ENCODE measurements around the gene TREH. TPM values are rescaled to one million over a fixed set of nuclear protein-coding genes. Genes with fewer than 3 reads are reported as not detected.

The TREH gene
- polyA plus RNA-seq, 1 donor from 2014 or later, result 0.12 TPM

DNA sequence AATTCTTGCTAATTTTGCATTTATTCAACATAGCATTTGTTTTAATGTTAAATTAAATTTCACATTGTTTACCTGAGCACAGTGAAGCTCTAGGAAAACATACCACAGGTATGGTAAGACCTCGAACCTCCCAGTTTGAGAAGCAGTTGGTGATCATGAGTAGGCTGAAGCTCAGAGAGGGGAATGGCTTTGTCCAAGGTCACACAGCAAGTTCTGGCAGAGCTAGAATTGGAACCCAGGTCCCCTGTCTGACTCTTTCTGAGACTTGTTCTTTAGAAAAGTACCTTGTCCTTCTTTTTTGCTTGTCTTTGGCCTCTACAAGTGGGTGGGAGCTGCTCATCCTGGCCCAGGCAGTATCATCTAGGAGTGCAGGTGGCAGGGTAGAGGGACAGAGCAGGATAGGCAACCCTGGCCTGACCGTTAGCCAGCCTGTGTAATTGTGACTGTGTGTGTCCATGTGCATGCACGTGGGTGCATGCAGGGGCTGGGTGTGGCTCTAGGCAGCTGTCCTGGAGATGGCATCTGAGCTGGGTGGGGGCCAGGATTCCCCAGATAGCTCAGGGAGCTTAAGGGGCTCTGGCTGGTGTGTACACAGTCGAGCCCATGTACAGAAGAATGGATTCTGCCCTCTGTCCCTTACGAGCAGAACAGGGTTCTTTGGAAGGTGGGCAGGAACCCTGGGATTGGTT lies 50.4 kb downstream of the TREH start:
- no peaks in the 10 kb centered on the region for H3F3A ChIP-seq (ENCODE audit: insufficient read depth, low read length, poor library complexity, severe bottlenecking)
- H4K20me1 ChIP-seq (ENCODE audit: insufficient read depth), result no peaks in the 10 kb centered on the region
- peaks cover 7% of the 10 kb centered on the region for H3K36me3 ChIP-seq (ENCODE audit: insufficient read depth, low read length)
- H3K27me3 ChIP-seq (ENCODE audit: insufficient read depth, low read depth, low read length), result no peaks in the 10 kb centered on the region
- TF ChIP-seq, protein P1, sequence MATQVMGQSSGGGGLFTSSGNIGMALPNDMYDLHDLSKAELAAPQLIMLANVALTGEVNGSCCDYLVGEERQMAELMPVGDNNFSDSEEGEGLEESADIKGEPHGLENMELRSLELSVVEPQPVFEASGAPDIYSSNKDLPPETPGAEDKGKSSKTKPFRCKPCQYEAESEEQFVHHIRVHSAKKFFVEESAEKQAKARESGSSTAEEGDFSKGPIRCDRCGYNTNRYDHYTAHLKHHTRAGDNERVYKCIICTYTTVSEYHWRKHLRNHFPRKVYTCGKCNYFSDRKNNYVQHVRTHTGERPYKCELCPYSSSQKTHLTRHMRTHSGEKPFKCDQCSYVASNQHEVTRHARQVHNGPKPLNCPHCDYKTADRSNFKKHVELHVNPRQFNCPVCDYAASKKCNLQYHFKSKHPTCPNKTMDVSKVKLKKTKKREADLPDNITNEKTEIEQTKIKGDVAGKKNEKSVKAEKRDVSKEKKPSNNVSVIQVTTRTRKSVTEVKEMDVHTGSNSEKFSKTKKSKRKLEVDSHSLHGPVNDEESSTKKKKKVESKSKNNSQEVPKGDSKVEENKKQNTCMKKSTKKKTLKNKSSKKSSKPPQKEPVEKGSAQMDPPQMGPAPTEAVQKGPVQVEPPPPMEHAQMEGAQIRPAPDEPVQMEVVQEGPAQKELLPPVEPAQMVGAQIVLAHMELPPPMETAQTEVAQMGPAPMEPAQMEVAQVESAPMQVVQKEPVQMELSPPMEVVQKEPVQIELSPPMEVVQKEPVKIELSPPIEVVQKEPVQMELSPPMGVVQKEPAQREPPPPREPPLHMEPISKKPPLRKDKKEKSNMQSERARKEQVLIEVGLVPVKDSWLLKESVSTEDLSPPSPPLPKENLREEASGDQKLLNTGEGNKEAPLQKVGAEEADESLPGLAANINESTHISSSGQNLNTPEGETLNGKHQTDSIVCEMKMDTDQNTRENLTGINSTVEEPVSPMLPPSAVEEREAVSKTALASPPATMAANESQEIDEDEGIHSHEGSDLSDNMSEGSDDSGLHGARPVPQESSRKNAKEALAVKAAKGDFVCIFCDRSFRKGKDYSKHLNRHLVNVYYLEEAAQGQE (IDR thresholded peaks at IDR 0.05; ENCODE audit: borderline replicate concordance), result no peak
- TF ChIP-seq SMC3 (conservative IDR thresholded peaks at IDR 0.05; ENCODE audit: poor library complexity), result no peak
- TF ChIP-seq, protein P2, sequence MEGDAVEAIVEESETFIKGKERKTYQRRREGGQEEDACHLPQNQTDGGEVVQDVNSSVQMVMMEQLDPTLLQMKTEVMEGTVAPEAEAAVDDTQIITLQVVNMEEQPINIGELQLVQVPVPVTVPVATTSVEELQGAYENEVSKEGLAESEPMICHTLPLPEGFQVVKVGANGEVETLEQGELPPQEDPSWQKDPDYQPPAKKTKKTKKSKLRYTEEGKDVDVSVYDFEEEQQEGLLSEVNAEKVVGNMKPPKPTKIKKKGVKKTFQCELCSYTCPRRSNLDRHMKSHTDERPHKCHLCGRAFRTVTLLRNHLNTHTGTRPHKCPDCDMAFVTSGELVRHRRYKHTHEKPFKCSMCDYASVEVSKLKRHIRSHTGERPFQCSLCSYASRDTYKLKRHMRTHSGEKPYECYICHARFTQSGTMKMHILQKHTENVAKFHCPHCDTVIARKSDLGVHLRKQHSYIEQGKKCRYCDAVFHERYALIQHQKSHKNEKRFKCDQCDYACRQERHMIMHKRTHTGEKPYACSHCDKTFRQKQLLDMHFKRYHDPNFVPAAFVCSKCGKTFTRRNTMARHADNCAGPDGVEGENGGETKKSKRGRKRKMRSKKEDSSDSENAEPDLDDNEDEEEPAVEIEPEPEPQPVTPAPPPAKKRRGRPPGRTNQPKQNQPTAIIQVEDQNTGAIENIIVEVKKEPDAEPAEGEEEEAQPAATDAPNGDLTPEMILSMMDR (IDR thresholded peaks at IDR 0.05; ENCODE audit: poor library complexity, severe bottlenecking), result no peak
- TF ChIP-seq EP300 (conservative IDR thresholded peaks at IDR 0.05; ENCODE audit: poor library complexity, severe bottlenecking), result no peak
- no peak for TF ChIP-seq RAD21 (conservative IDR thresholded peaks at IDR 0.05)
- no peak for TF ChIP-seq TAF1 (IDR thresholded peaks at IDR 0.05; ENCODE audit: low read depth)
- no peak for TF ChIP-seq POLR2AphosphoS5 (IDR thresholded peaks at IDR 0.05)
- TF ChIP-seq EZH2 (IDR thresholded peaks at IDR 0.05; ENCODE audit: borderline replicate concordance, insufficient read depth, low read length, poor library complexity, severe bottlenecking), result no peak
- no peak for TF ChIP-seq MXI1 (conservative IDR thresholded peaks at IDR 0.05; ENCODE audit: poor library complexity, severe bottlenecking)
- H3K27ac ChIP-seq (ENCODE audit: low read length), result no peak overlapping the region
- H3K4me3 ChIP-seq (ENCODE audit: low read length), result no peak overlapping the region
- H3K4me2 ChIP-seq (ENCODE audit: low read length), result no peak overlapping the region
- H2AFZ ChIP-seq (ENCODE audit: low read depth, low read length), result no peak overlapping the region
- H3K9ac ChIP-seq (ENCODE audit: low read length), result no peak overlapping the region
- no peaks in the 10 kb centered on the region for H3K9me3 ChIP-seq (ENCODE audit: low read length)
- H3K79me2 ChIP-seq (replicated peaks; ENCODE audit: insufficient read depth, low read length), result no peaks in the 10 kb centered on the region
- H3K9me2 ChIP-seq (ENCODE audit: insufficient read depth, low read length), result no peaks in the 10 kb centered on the region

GRCh38 chr11:118628432-118628831 lies 51.0 kb downstream of the TREH start:
- Histone ChIP-seq H3K9me3 (ENCODE audit: low read length) (no peaks in the 10 kb centered on the region), H4K20me1 (ENCODE audit: insufficient read depth) (no peaks in the 10 kb centered on the region), H3K27ac (ENCODE audit: low read length) (no peak overlapping the region), H3K4me3 (ENCODE audit: low read length) (no peak overlapping the region), H3K27me3 (ENCODE audit: insufficient read depth, low read depth, low read length) (no peaks in the 10 kb centered on the region), H3K36me3 (ENCODE audit: insufficient read depth, low read length) (peaks cover 7% of the 10 kb centered on the region), H3K4me2 (ENCODE audit: low read length) (no peak overlapping the region), H3K79me2 (replicated peaks; ENCODE audit: insufficient read depth, low read length) (peaks cover 2% of the 10 kb centered on the region), H3K9me2 (ENCODE audit: insufficient read depth, low read length) (no peaks in the 10 kb centered on the region), H3F3A (ENCODE audit: insufficient read depth, low read length, poor library complexity, severe bottlenecking) (no peaks in the 10 kb centered on the region), H2AFZ (ENCODE audit: low read depth, low read length) (no peak overlapping the region), H3K9ac (ENCODE audit: low read length) (no peak overlapping the region)
- TF ChIP-seq RAD21 (conservative IDR thresholded peaks at IDR 0.05), result no peak
- no peak for TF ChIP-seq POLR2AphosphoS5 (IDR thresholded peaks at IDR 0.05)
- TF ChIP-seq, protein P1 (IDR thresholded peaks at IDR 0.05; ENCODE audit: borderline replicate concordance), result no peak
- TF ChIP-seq TAF1 (IDR thresholded peaks at IDR 0.05; ENCODE audit: low read depth), result no peak
- TF ChIP-seq EZH2 (IDR thresholded peaks at IDR 0.05; ENCODE audit: borderline replicate concordance, insufficient read depth, low read length, poor library complexity, severe bottlenecking), result no peak
- TF ChIP-seq MXI1 (conservative IDR thresholded peaks at IDR 0.05; ENCODE audit: poor library complexity, severe bottlenecking), result no peak
- no peak for TF ChIP-seq EP300 (conservative IDR thresholded peaks at IDR 0.05; ENCODE audit: poor library complexity, severe bottlenecking)
- no peak for TF ChIP-seq SMC3 (conservative IDR thresholded peaks at IDR 0.05; ENCODE audit: poor library complexity)
- TF ChIP-seq, protein P2 (IDR thresholded peaks at IDR 0.05; ENCODE audit: poor library complexity, severe bottlenecking), result no peak
